ENCODE data around the gene CTSD. TPM values are rescaled to one million over a fixed set of nuclear protein-coding genes. Genes with fewer than 3 reads are reported as not detected.

CTSD gene
- total RNA-seq, 4 donors from 2014 or later, result 385 to 583 (median 429) TPM

GRCh38 chr11:1750840-1751530, 12.7 kb downstream of the CTSD start:
- Histone ChIP-seq H3K27ac (peak overlapping the region in 3 of 4 donors; percentile 63 to 83 (median 76)), H3K27me3 (peaks cover 0 to 12% of the 10 kb centered on the region in 2 donors), H3K9me3 (no peaks in the 10 kb centered on the region), H3K36me3 (peaks cover 0 to 48% (median 12%) of the 10 kb centered on the region in 3 donors), H3K4me1 (peaks cover 0 to 55% (median 23%) of the 10 kb centered on the region in 4 donors), H3K4me3 (no peak overlapping the region)
- DNase-seq (ENCODE audit: low spot score in 2 of 2), result no peak
- WGBS, 2 donors, result 30 to 34% methylated on average over 8 to 11 of the region's 14 CpGs
- TF ChIP-seq, protein P1, sequence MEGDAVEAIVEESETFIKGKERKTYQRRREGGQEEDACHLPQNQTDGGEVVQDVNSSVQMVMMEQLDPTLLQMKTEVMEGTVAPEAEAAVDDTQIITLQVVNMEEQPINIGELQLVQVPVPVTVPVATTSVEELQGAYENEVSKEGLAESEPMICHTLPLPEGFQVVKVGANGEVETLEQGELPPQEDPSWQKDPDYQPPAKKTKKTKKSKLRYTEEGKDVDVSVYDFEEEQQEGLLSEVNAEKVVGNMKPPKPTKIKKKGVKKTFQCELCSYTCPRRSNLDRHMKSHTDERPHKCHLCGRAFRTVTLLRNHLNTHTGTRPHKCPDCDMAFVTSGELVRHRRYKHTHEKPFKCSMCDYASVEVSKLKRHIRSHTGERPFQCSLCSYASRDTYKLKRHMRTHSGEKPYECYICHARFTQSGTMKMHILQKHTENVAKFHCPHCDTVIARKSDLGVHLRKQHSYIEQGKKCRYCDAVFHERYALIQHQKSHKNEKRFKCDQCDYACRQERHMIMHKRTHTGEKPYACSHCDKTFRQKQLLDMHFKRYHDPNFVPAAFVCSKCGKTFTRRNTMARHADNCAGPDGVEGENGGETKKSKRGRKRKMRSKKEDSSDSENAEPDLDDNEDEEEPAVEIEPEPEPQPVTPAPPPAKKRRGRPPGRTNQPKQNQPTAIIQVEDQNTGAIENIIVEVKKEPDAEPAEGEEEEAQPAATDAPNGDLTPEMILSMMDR (IDR thresholded peaks at IDR 0.05), result no peak
- no peak for TF ChIP-seq POLR2A (IDR thresholded peaks at IDR 0.05)
- TF ChIP-seq EP300 (IDR thresholded peaks at IDR 0.05), result no peak

- no peak for DNase-seq (ENCODE audit: low spot score in 2 of 2)
- Histone ChIP-seq H3K27ac (peak within 1 kb of the TSS; percentile 27 to 83 (median 70)), H3K9me3 (no peaks in the 10 kb centered on the region), H3K27me3 (peaks cover 0 to 12% of the 10 kb centered on the region in 2 donors), H3K4me3 (peak within 1 kb of the TSS; percentile 23 to 51 (median 34)), H3K36me3 (peaks cover 0 to 42% (median 7%) of the 10 kb centered on the region in 3 donors), H3K4me1 (peaks cover 0 to 50% (median 21%) of the 10 kb centered on the region in 4 donors)
- 25 to 26% methylated on average over 6 of the region's 6 CpGs for WGBS, 2 donors
- TF ChIP-seq POLR2A (IDR thresholded peaks at IDR 0.05) (peak in 1 of 2 donors; percentile 34), EP300 (IDR thresholded peaks at IDR 0.05) (peak in 1 of 2 donors; percentile 56)
- TF ChIP-seq, protein P1 (IDR thresholded peaks at IDR 0.05), result no peak
These were observed 13.3 kb downstream of the CTSD start, which contains the start of gene IFITM10 for GRCh38 chr11:1750481-1750839. Gene IFITM10 (minus strand): TSS chr11:1750595. CDS start chr11:1750442, 153 bp downstream.

DNA sequence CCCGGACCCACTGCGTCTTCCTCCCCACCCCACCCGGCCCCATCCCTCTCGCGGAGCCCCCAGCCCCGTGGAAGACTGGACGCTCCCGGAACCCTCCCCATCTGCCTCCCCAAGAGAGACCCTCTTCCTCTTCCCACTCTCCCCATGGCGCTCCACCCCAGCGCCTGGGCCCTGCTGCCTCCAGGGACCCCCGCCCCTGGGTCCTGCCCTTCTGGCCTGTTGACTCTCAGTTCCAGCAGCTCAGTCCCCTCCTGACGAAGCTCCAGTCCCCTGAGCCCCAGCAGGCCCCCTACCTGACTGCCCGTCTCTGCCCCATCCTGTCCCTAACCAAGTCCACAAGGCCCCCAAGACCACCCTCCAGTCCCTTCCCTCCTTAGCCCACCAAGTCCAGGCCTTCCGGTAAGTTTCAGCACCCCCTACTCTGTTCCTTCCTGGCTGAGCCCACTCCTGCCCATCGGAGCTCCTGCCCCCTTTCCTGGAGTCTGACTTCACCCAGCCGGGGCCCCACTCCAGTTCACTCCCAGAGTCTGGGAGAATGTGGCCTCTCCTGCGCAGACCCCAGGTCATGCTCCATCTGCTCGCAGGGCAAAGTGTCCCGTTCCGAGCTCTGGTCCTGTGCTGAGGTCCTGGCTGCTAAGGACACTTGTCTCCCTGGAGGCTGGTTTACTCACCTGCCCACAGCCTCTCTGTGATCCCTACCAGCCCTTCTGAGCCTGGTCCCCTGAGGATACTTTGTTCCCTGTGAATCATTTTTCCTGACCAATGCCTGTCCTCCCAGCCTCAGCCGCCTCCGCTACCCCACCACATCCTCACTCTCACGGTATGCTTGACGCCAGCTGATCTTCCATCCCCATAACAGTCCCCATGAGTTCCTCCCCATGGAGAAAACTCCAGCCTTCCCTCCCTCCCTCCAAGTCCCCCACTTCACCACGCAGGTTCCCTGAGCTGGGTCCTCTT, 14.1 kb downstream of the CTSD start:
- H3K27ac ChIP-seq, result peak overlapping the region; percentile 27 to 83 (median 66)
- no peak for TF ChIP-seq EP300 (IDR thresholded peaks at IDR 0.05)
- TF ChIP-seq, protein P1 (IDR thresholded peaks at IDR 0.05), result no peak
- TF ChIP-seq POLR2A (IDR thresholded peaks at IDR 0.05), result no peak
- peaks cover 0 to 34% (median 7%) of the 10 kb centered on the region in 3 donors for H3K36me3 ChIP-seq
- H3K27me3 ChIP-seq, result peaks cover 0 to 12% of the 10 kb centered on the region in 2 donors
- H3K9me3 ChIP-seq, result no peaks in the 10 kb centered on the region
- DNase-seq (ENCODE audit: low spot score in 2 of 2), result no peak
- H3K4me1 ChIP-seq, result peaks cover 0 to 56% (median 21%) of the 10 kb centered on the region in 4 donors
- WGBS, 2 donors, result 23 to 31% methylated on average over 18 to 21 of the region's 25 CpGs
- peak overlapping the region; percentile 23 to 51 (median 34) for H3K4me3 ChIP-seq

DNA sequence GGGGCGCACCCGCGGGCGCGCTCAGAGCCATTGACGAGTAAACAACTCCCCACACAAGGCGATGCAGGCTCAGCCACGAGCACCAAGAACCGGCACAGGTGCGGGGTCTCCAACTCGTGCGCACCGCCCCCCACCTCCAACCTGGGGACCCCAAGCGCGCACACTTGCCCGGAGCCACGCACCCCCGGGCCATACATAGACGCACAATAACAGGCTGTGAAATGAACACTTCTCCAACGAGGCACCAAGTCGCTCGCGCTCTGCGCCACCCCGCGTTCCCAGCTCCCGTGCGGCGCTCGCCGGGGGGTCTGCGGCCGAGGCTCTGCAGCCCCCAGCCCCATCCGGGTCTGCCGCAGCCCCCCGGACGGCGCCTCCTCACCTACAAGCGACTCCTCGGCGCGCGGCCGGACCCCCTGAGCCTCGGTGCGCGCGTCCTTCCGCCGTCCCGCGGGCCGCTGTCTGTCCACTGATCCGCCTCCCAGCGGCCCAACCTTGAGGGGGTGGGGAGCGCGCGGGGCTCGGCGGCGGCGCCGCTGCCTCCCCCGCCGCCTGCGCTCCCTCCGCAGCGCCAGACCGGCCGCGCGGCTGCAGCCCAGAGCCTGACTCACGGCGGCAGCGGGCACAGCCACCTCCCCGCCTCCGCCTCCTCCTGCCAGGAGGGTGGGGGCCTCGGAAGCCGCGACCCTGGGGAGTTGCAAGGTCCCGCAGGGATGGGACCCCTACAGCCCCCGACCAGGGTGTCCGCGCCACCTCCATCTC, 14.9 kb downstream of the CTSD start:
- H3K27me3 ChIP-seq, result peaks cover 0 to 12% of the 10 kb centered on the region in 2 donors
- peak overlapping the region; percentile 27 to 83 (median 66) for H3K27ac ChIP-seq
- DNase-seq (ENCODE audit: low spot score in 2 of 2), result no peak
- peaks cover 0 to 26% (median 7%) of the 10 kb centered on the region in 3 donors for H3K36me3 ChIP-seq
- H3K4me1 ChIP-seq, result peaks cover 0 to 65% (median 25%) of the 10 kb centered on the region in 4 donors
- peak overlapping the region; percentile 23 to 51 (median 42) for H3K4me3 ChIP-seq
- WGBS, 2 donors, result 2 to 3% methylated on average over 57 to 64 of the region's 84 CpGs
- H3K9me3 ChIP-seq, result no peaks in the 10 kb centered on the region
- no peak for TF ChIP-seq EP300 (IDR thresholded peaks at IDR 0.05)
- no peak for TF ChIP-seq POLR2A (IDR thresholded peaks at IDR 0.05)
- TF ChIP-seq, protein P1 (IDR thresholded peaks at IDR 0.05), result no peak

All from tibial nerve (tissue), 4 donors.